Measurements from ENCODE around the gene RAI1.

Gene RAI1

GRCh38 chr17:17761894-17762743, 80.9 kb downstream of the RAI1 start:
- DNase-seq (ENCODE audit: low spot score) = no peak
- TF ChIP-seq CTCF (IDR thresholded peaks at IDR 0.05; ENCODE audit: borderline replicate concordance, control extremely low read depth, extremely low read depth, insufficient read depth, missing control alignments) = no peak
- in situ Hi-C loops (cut with MboI; ENCODE audit: low sequenced_read_pairs, unreplicated experiment) = no loop called here

- no peak for DNase-seq (ENCODE audit: low spot score)
- TF ChIP-seq CTCF (IDR thresholded peaks at IDR 0.05; ENCODE audit: borderline replicate concordance, control extremely low read depth, extremely low read depth, insufficient read depth, missing control alignments) = no peak
- in situ Hi-C loops (cut with MboI; ENCODE audit: low sequenced_read_pairs, unreplicated experiment) = no loop called here
Observed at GRCh38 chr17:17762744-17763105, 81.5 kb downstream of the RAI1 start.

GRCh38 chr17:17763136-17763535, 81.9 kb downstream of the RAI1 start:
- no peak for TF ChIP-seq CTCF (IDR thresholded peaks at IDR 0.05; ENCODE audit: borderline replicate concordance, control extremely low read depth, extremely low read depth, insufficient read depth, missing control alignments)
- in situ Hi-C loops (cut with MboI; ENCODE audit: low sequenced_read_pairs, unreplicated experiment) = no loop called here
- no peak for DNase-seq (ENCODE audit: low spot score)

GRCh38 chr17:17763734-17764133, 82.5 kb downstream of the RAI1 start:
- no peak for TF ChIP-seq CTCF (IDR thresholded peaks at IDR 0.05; ENCODE audit: borderline replicate concordance, control extremely low read depth, extremely low read depth, insufficient read depth, missing control alignments)
- DNase-seq (ENCODE audit: low spot score) = no peak
- in situ Hi-C loops (cut with MboI; ENCODE audit: low sequenced_read_pairs, unreplicated experiment) = no loop called here

GRCh38 chr17:17765359-17766076, 84.3 kb downstream of the RAI1 start:
- in situ Hi-C loops (cut with MboI; ENCODE audit: low sequenced_read_pairs, unreplicated experiment) = no loop called here
- TF ChIP-seq CTCF (IDR thresholded peaks at IDR 0.05; ENCODE audit: borderline replicate concordance, control extremely low read depth, extremely low read depth, insufficient read depth, missing control alignments) = no peak
- no peak for DNase-seq (ENCODE audit: low spot score)

GRCh38 chr17:17766077-17766743, 85.0 kb downstream of the RAI1 start:
- in situ Hi-C loops (cut with MboI; ENCODE audit: low sequenced_read_pairs, unreplicated experiment) = no loop called here
- DNase-seq (ENCODE audit: low spot score) = peak; percentile 82
- no peak for TF ChIP-seq CTCF (IDR thresholded peaks at IDR 0.05; ENCODE audit: borderline replicate concordance, control extremely low read depth, extremely low read depth, insufficient read depth, missing control alignments)

Data from GM13976 (cell line).